RWPE2 (cell line): ENCODE measurements around the gene PPP2R1A.
A peak's percentile ranks its signal among the peaks of the same experiment; 100 is the strongest.
"Not testable (repeated sequence)": the region's sequence is repeated elsewhere in the genome, so short reads cannot be mapped to it uniquely, and the experiment has no call there.

Experiments
- ATAC-seq: fragments of 200-7000 bp; cut with Tn5 transposase; 3 replicates; pipeline ENCODE4 v1.9.1; 2021; ENCODE audit warnings: low read depth
- DNase-seq: peaks from one replicate; pipeline ENCODE4 v3.0.0-alpha.2; 2020; ENCODE audit warnings: low spot score
- H3K27ac ChIP-seq: fragments of 450-650 bp; 2 replicates; pipeline ENCODE4 v1.5.1; 2017; ENCODE audit warnings: mild to moderate bottlenecking; ENCODE audit not compliant: poor library complexity, severe bottlenecking
- H3K27me3 ChIP-seq: fragments of 250-450 bp; sonication (Bioruptor Pico); 2 replicates; pipeline ENCODE4 v1.5.1; 2021; ENCODE audit warnings: mild to moderate bottlenecking, moderate library complexity; ENCODE audit not compliant: insufficient read depth, poor library complexity, severe bottlenecking
- H3K36me3 ChIP-seq: fragments of 250-450 bp; sonication (Bioruptor Pico); 2 replicates; pipeline ENCODE4 v1.5.1; 2020; ENCODE audit warnings: low read depth, mild to moderate bottlenecking, moderate library complexity
- H3K4me1 ChIP-seq: fragments of 250-450 bp; sonication (Bioruptor Pico); 2 replicates; pipeline ENCODE4 v1.5.1; 2021; ENCODE audit warnings: mild to moderate bottlenecking, moderate library complexity; ENCODE audit not compliant: insufficient read depth, poor library complexity, severe bottlenecking
- H3K4me3 ChIP-seq: fragments of 250-450 bp; sonication (Bioruptor Pico); 2 replicates; pipeline ENCODE4 v1.5.1; 2021; ENCODE audit warnings: mild to moderate bottlenecking, moderate library complexity; ENCODE audit not compliant: severe bottlenecking
- H3K9me3 ChIP-seq: fragments of 250-450 bp; sonication (Bioruptor Pico); 2 replicates; pipeline ENCODE4 v1.5.1; 2021; ENCODE audit warnings: mild to moderate bottlenecking, moderate library complexity; ENCODE audit not compliant: severe bottlenecking
- TF ChIP-seq, protein P1 (sequence below): fragments of 450-650 bp; IDR thresholded peaks from one replicate; pipeline ENCODE4 v1.5.1; 2017; ENCODE audit warnings: mild to moderate bottlenecking, moderate library complexity; ENCODE audit not compliant: poor library complexity, severe bottlenecking

The PPP2R1A gene

DNA sequence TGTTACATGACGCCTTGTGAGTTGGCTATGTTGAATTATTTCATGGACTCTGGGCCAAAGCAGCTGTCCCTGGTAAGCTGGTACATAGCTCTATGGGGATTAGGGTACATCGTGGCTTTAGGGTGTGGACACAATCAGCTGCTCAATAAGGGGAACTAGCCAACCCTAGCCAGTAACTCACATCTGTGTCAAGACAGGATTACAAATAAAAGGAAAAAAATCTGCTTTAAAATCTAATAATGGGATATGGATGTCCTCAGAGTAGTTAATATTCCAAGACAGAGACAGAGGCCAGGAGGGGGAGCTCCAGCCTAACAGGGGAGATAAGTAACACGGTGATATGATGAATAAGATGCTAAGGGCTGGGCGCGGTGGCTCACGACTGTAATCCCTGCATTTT is 58.4 kb downstream of the PPP2R1A start:
- DNase-seq: no peak

DNA sequence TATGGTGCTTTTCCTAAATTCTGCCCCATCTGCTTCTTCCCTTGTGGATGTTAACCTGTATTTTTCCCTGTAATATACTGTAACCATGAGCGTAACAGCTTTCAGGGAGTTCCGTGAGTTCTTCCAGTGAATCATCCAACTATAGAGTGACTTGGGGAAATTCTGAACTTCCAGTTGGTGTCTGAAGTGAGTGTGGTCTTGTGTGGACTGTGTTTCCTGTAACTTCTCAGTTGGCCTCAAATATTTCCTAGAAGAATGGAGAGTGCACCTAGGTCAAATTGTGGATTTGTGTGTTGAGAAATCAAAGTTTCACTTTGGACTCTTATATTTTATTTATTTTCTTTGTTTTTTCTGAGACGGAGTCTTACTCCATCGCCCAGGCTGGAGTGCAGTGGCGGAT is 68.6 kb downstream of the PPP2R1A start:
- no peaks in the 10 kb centered on the region for H3K27me3 ChIP-seq

More for the DNA sequence above, 58.4 kb downstream of the PPP2R1A start:
- no peak overlapping the region for H3K27ac ChIP-seq
- no peak for ATAC-seq
- H3K36me3 ChIP-seq: no peaks in the 10 kb centered on the region
- H3K4me3 ChIP-seq: no peak overlapping the region
- TF ChIP-seq, protein P1, sequence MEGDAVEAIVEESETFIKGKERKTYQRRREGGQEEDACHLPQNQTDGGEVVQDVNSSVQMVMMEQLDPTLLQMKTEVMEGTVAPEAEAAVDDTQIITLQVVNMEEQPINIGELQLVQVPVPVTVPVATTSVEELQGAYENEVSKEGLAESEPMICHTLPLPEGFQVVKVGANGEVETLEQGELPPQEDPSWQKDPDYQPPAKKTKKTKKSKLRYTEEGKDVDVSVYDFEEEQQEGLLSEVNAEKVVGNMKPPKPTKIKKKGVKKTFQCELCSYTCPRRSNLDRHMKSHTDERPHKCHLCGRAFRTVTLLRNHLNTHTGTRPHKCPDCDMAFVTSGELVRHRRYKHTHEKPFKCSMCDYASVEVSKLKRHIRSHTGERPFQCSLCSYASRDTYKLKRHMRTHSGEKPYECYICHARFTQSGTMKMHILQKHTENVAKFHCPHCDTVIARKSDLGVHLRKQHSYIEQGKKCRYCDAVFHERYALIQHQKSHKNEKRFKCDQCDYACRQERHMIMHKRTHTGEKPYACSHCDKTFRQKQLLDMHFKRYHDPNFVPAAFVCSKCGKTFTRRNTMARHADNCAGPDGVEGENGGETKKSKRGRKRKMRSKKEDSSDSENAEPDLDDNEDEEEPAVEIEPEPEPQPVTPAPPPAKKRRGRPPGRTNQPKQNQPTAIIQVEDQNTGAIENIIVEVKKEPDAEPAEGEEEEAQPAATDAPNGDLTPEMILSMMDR: peak; percentile 47
- H3K9me3 ChIP-seq: no peaks in the 10 kb centered on the region
- H3K27me3 ChIP-seq: no peaks in the 10 kb centered on the region
- no peaks in the 10 kb centered on the region for H3K4me1 ChIP-seq

DNA sequence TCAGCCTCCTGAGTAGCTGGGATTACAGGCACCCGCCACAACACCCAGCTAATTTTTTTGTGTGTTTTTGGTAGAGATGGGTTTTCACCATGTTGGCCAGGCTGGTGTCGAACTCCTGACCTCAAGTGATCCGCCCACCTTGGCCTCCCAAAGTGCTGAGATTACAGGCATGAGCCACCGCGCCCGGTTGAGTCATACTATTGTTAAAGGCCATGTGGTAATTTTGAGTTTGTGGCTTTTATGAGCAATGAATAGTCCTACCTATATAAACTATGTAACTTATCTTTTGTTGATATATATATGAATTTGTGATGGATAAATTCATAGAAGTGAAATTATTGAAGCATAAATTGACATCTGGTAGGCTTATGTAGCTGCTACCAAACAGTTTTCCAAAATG is 75.7 kb downstream of the PPP2R1A start:
- H3K9me3 ChIP-seq, H3K36me3 ChIP-seq, ATAC-seq, H3K4me3 ChIP-seq, H3K27me3 ChIP-seq, H3K27ac ChIP-seq, H3K4me1 ChIP-seq, DNase-seq: not testable (repeated sequence)

More for the DNA sequence above, 68.6 kb downstream of the PPP2R1A start:
- no peak overlapping the region for H3K4me3 ChIP-seq
- TF ChIP-seq, protein P1: no peak
- no peak overlapping the region for H3K27ac ChIP-seq
- H3K4me1 ChIP-seq: no peaks in the 10 kb centered on the region
- H3K9me3 ChIP-seq: no peaks in the 10 kb centered on the region
- ATAC-seq (no peak), DNase-seq (no peak)
- H3K36me3 ChIP-seq: no peaks in the 10 kb centered on the region

DNA sequence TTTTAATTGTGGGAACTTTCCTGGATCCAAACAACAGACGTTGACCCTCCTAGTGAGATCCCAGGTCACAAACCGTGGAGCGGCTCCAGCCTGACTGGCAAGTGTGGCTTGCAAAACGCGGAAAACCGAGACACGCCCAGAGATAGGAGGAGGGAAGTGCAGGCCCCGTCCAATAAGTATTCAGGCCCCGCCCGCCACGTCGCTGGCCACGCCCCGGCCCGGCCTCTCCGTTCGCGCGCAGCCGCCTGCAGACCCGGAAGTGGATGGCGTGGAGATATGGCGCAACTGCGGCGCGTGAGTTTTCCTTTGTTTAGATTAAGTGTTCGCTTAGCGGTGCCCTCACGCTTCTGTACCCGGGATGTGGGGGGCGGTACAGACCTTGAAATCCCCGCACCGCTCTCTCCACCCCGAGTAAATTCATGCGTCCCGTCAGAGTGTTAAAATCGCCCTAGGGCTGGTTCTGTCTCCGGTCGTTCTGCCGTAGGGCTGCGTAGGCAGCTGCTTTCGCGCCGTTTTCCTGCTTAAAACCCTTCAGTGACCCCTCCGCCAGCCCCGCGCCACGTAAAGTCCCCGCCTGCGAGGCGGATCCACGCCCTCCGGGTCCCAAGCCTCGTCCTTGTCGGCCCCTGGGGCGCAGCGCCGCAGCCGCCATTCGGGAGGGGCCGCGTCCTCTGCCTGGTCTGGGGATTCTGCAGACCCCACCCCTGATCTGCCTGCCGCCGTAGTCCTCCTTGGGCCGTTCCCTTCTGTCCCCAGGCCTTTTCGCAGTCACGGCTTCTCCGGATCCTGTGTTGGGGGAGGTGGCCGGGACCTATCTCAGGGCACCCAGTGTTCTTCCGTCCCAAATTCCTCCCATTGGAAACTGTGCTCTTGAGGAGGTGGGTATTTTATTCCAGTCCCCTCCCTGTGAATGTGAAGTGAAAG is 79.7 kb downstream of the PPP2R1A start, which contains the start of gene ZNF766:
Gene ZNF766 (plus strand): TSS at position 250 of the 924 bp plus-strand sequence. CDS start 27 bp downstream, at position 277.
- Histone ChIP-seq H3K27me3 (no peaks in the 10 kb centered on the region), H3K4me1 (no peaks in the 10 kb centered on the region), H3K27ac (peak within 1 kb of the TSS; percentile 62), H3K4me3 (peak within 1 kb of the TSS; percentile 91), H3K36me3 (peaks cover 34% of the 10 kb centered on the region), H3K9me3 (no peaks in the 10 kb centered on the region)
- TF ChIP-seq, protein P1: no peak
- DNase-seq (peak; percentile 93), ATAC-seq (peak; percentile 97)

DNA sequence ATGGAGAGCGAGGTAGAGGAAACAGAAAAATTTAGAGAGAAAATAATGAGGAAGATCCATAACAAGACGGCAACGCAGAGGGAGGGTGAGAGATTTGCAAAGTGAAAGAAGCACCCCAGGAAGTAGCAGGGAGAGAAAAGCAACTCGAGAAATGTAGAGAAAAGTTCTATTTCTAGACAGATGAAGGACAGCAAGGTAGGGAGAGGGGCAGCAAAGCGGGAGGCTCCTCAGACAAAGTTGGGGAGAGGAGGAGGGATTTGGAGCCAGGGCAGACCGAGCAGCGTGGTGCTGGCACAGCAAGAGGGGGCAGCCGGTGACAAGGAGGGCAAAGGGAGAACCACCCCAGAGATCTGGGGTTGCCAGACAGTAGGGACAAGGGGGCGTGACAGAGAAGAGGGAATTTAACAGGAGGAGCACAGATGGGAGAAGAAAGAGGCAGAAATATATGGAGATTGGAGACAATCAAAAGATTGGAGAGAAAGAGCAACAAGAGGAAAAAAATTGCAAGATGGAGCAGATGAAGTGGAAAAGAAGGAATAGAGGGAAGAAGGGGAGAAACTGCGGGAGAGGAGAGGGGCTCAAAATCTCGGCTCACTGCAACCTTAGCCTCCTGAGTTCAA is 80.5 kb downstream of the PPP2R1A start:
- no peaks in the 10 kb centered on the region for H3K27me3 ChIP-seq
- no peaks in the 10 kb centered on the region for H3K4me1 ChIP-seq
- peak overlapping the region; percentile 62 for H3K27ac ChIP-seq
- H3K9me3 ChIP-seq: no peaks in the 10 kb centered on the region
- peak overlapping the region; percentile 91 for H3K4me3 ChIP-seq
- ATAC-seq: 0 out of 3 replicates have a peak, but pooled peaks have one; percentile 5
- TF ChIP-seq, protein P1: no peak
- no peak for DNase-seq
- H3K36me3 ChIP-seq: peaks cover 34% of the 10 kb centered on the region
